Measurements from ENCODE around the gene OR11A1.
A peak's percentile ranks its signal among the peaks of the same experiment; 100 is the strongest.
"Not testable (repeated sequence)": the region's sequence is repeated elsewhere in the genome, so short reads cannot be mapped to it uniquely, and the experiment has no call there.

OR11A1 gene

DNA sequence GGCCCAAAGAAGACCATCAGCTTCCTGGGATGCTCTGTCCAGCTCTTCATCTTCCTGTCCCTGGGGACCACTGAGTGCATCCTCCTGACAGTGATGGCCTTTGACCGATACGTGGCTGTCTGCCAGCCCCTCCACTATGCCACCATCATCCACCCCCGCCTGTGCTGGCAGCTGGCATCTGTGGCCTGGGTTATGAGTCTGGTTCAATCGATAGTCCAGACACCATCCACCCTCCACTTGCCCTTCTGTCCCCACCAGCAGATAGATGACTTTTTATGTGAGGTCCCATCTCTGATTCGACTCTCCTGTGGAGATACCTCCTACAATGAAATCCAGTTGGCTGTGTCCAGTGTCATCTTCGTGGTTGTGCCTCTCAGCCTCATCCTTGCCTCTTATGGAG is 5.2 kb upstream of the OR11A1 start:
- Histone ChIP-seq H3K4me2 (ENCODE audit: low read length) (no peak overlapping the region), H3K27me3 (ENCODE audit: insufficient read depth, low read length, poor library complexity) (no peaks in the 10 kb centered on the region), H2BK5ac (ENCODE audit: low read length) (no peak overlapping the region), H2AK5ac (ENCODE audit: low read length) (no peak overlapping the region), H4K8ac (ENCODE audit: low read depth, low read length) (no peak overlapping the region), H3K56ac (ENCODE audit: low read length) (no peak overlapping the region), H3K36me3 (ENCODE audit: control insufficient read depth, insufficient read depth, low read length) (no peaks in the 10 kb centered on the region), H3K9ac (ENCODE audit: low read length) (no peak overlapping the region), H2BK120ac (ENCODE audit: low read depth, low read length) (no peak overlapping the region), H3K27ac (ENCODE audit: low read depth, low read length) (no peak overlapping the region), H4K5ac (ENCODE audit: low read length) (no peak overlapping the region), H3K23ac (ENCODE audit: low read length) (no peak overlapping the region), H3K4me3 (ENCODE audit: low read length) (no peak overlapping the region), H3K18ac (ENCODE audit: low read length) (no peak overlapping the region), H2BK15ac (replicated peaks; ENCODE audit: low read depth) (no peak overlapping the region), H3K79me2 (ENCODE audit: control insufficient read depth, insufficient read depth, low read length) (no peaks in the 10 kb centered on the region), H3K4ac (ENCODE audit: low read depth, low read length) (no peak overlapping the region), H3K79me1 (ENCODE audit: low read length) (no peaks in the 10 kb centered on the region), H3K4me1 (ENCODE audit: control insufficient read depth, low read depth, low read length) (no peaks in the 10 kb centered on the region)
- no CpG with 5 or more reads among the region's 6 CpGs for WGBS (ENCODE audit: extremely low coverage, insufficient coverage, low lambda C conversion rate)
- no peak for DNase-seq

GRCh38 chr6:29461021-29461814 is 4.3 kb upstream of the OR11A1 start:
- Histone ChIP-seq H3K4me2 (ENCODE audit: low read length) (no peak overlapping the region), H3K4me3 (ENCODE audit: low read length) (no peak overlapping the region), H3K23ac (ENCODE audit: low read length) (no peak overlapping the region), H4K8ac (ENCODE audit: low read depth, low read length) (no peak overlapping the region), H3K18ac (ENCODE audit: low read length) (no peak overlapping the region), H3K9ac (ENCODE audit: low read length) (no peak overlapping the region), H3K79me1 (ENCODE audit: low read length) (no peaks in the 10 kb centered on the region), H3K56ac (ENCODE audit: low read length) (no peak overlapping the region), H2AK5ac (ENCODE audit: low read length) (no peak overlapping the region), H3K27me3 (ENCODE audit: insufficient read depth, low read length, poor library complexity) (no peaks in the 10 kb centered on the region), H3K4ac (ENCODE audit: low read depth, low read length) (no peak overlapping the region), H2BK120ac (ENCODE audit: low read depth, low read length) (no peak overlapping the region), H3K27ac (ENCODE audit: low read depth, low read length) (no peak overlapping the region), H3K4me1 (ENCODE audit: control insufficient read depth, low read depth, low read length) (no peaks in the 10 kb centered on the region), H3K36me3 (ENCODE audit: control insufficient read depth, insufficient read depth, low read length) (no peaks in the 10 kb centered on the region), H4K5ac (ENCODE audit: low read length) (no peak overlapping the region), H2BK5ac (ENCODE audit: low read length) (no peak overlapping the region), H3K79me2 (ENCODE audit: control insufficient read depth, insufficient read depth, low read length) (no peaks in the 10 kb centered on the region), H2BK15ac (replicated peaks; ENCODE audit: low read depth) (no peak overlapping the region)
- no peak for DNase-seq
- no CpG with 5 or more reads among the region's 5 CpGs for WGBS (ENCODE audit: extremely low coverage, insufficient coverage, low lambda C conversion rate)

DNA sequence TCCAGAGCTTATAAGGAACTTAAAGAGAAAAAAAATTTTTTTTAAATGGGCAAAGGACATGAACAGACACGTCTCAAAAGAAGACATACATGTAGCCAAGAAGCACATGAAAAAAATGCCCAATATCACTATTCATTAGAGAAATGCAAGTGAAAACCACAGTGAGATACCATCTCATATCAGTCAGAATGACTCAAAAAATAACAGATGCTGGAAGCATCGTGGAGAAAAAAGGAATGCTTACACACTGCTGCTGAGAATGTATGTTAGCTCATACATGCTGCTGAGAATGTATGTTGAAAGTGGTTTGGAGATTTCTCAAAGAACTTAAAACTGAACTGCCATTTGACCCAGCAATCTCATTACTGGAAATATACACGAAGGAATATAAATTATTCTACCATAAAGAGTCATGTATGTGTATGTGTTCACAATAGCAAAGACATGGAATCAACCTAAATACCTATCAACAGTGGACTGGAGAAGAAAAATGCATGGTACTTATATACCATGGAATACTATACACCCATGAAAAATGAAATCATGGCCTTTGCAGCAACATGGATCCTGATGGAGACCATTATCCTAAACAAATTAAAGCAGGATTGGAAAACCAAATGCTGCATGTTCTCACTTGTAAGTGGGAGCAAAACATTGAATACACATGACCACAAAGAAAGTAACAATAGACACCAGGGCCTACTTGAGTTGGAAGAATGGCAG is 5.2 kb downstream of the OR11A1 start:
- no peak overlapping the region for H2BK15ac ChIP-seq (replicated peaks; ENCODE audit: low read depth)

GRCh38 chr6:29447670-29448069 is 9.2 kb downstream of the OR11A1 start:
- no peak overlapping the region for H4K8ac ChIP-seq (ENCODE audit: low read depth, low read length)
- H3K4me2 ChIP-seq (ENCODE audit: low read length), result no peak overlapping the region
- H2BK5ac ChIP-seq (ENCODE audit: low read length), result no peak overlapping the region
- H2AK5ac ChIP-seq (ENCODE audit: low read length), result no peak overlapping the region
- no peak overlapping the region for H2BK120ac ChIP-seq (ENCODE audit: low read depth, low read length)
- no CpG with 5 or more reads among the region's 1 CpG for WGBS (ENCODE audit: extremely low coverage, insufficient coverage, low lambda C conversion rate)
- no peak overlapping the region for H4K5ac ChIP-seq (ENCODE audit: low read length)
- no peak overlapping the region for H3K9ac ChIP-seq (ENCODE audit: low read length)
- no peak overlapping the region for H3K23ac ChIP-seq (ENCODE audit: low read length)
- DNase-seq, result peak; percentile 89
- no peaks in the 10 kb centered on the region for H3K36me3 ChIP-seq (ENCODE audit: control insufficient read depth, insufficient read depth, low read length)
- no peak overlapping the region for H3K4me3 ChIP-seq (ENCODE audit: low read length)
- no peak overlapping the region for H3K4ac ChIP-seq (ENCODE audit: low read depth, low read length)
- no peaks in the 10 kb centered on the region for H3K79me2 ChIP-seq (ENCODE audit: control insufficient read depth, insufficient read depth, low read length)
- no peak overlapping the region for H3K27ac ChIP-seq (ENCODE audit: low read depth, low read length)
- H3K27me3 ChIP-seq (ENCODE audit: insufficient read depth, low read length, poor library complexity), result no peaks in the 10 kb centered on the region
- H3K4me1 ChIP-seq (ENCODE audit: control insufficient read depth, low read depth, low read length), result no peaks in the 10 kb centered on the region
- H3K79me1 ChIP-seq (ENCODE audit: low read length), result no peaks in the 10 kb centered on the region
- no peak overlapping the region for H3K18ac ChIP-seq (ENCODE audit: low read length)
- H3K56ac ChIP-seq (ENCODE audit: low read length), result no peak overlapping the region
- H2BK15ac ChIP-seq (replicated peaks; ENCODE audit: low read depth), result no peak overlapping the region

More for the DNA sequence above, 5.2 kb downstream of the OR11A1 start:
- Histone ChIP-seq H3K27me3 (ENCODE audit: insufficient read depth, low read length, poor library complexity) (no peaks in the 10 kb centered on the region), H3K4me1 (ENCODE audit: control insufficient read depth, low read depth, low read length) (no peaks in the 10 kb centered on the region), H4K8ac (ENCODE audit: low read depth, low read length) (no peak overlapping the region), H3K18ac (ENCODE audit: low read length) (no peak overlapping the region), H3K27ac (ENCODE audit: low read depth, low read length) (no peak overlapping the region), H3K4ac (ENCODE audit: low read depth, low read length) (no peak overlapping the region), H4K5ac (ENCODE audit: low read length) (no peak overlapping the region), H2BK5ac (ENCODE audit: low read length) (no peak overlapping the region), H3K9ac (ENCODE audit: low read length) (no peak overlapping the region), H3K4me3 (ENCODE audit: low read length) (no peak overlapping the region), H3K23ac (ENCODE audit: low read length) (no peak overlapping the region), H3K36me3 (ENCODE audit: control insufficient read depth, insufficient read depth, low read length) (no peaks in the 10 kb centered on the region), H3K56ac (ENCODE audit: low read length) (no peak overlapping the region), H2AK5ac (ENCODE audit: low read length) (no peak overlapping the region), H2BK120ac (ENCODE audit: low read depth, low read length) (no peak overlapping the region), H3K79me2 (ENCODE audit: control insufficient read depth, insufficient read depth, low read length) (no peaks in the 10 kb centered on the region), H3K4me2 (ENCODE audit: low read length) (no peak overlapping the region), H3K79me1 (ENCODE audit: low read length) (no peaks in the 10 kb centered on the region)
- no CpG with 5 or more reads among the region's 3 CpGs for whole genome bisulfite sequencing (ENCODE audit: extremely low coverage, insufficient coverage, low lambda C conversion rate)
- DNase-seq, result no peak

DNA sequence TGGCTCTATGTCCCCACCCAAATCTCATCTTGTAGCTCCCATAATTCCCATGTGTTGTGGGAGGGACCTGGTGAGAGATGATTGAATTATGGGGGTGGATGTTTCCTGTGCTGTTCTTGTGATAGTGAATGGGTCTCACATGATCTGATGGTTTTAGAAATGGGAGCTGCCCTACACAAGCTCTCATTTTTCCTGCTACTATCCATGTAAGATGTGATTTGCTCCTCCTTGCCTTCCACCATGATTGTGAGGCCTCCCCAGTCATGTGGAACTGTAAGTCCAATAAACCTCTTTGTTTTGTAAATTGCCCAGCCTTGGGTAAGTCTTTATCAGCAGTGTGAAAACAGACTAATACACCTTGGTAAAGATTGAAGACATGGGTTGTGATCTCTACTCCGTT is 12.8 kb downstream of the OR11A1 start:
- not testable (repeated sequence) for H3K4me1 ChIP-seq (ENCODE audit: control insufficient read depth, low read depth, low read length); H3K23ac ChIP-seq (ENCODE audit: low read length); H3K4ac ChIP-seq (ENCODE audit: low read depth, low read length); H2BK5ac ChIP-seq (ENCODE audit: low read length); H3K18ac ChIP-seq (ENCODE audit: low read length); H3K27ac ChIP-seq (ENCODE audit: low read depth, low read length); H3K36me3 ChIP-seq (ENCODE audit: control insufficient read depth, insufficient read depth, low read length); H3K79me1 ChIP-seq (ENCODE audit: low read length); H3K27me3 ChIP-seq (ENCODE audit: insufficient read depth, low read length, poor library complexity); H3K4me2 ChIP-seq (ENCODE audit: low read length); H2BK120ac ChIP-seq (ENCODE audit: low read depth, low read length); H3K79me2 ChIP-seq (ENCODE audit: control insufficient read depth, insufficient read depth, low read length); DNase-seq; H4K8ac ChIP-seq (ENCODE audit: low read depth, low read length); H2BK15ac ChIP-seq (replicated peaks; ENCODE audit: low read depth); H2AK5ac ChIP-seq (ENCODE audit: low read length); H3K56ac ChIP-seq (ENCODE audit: low read length); H3K9ac ChIP-seq (ENCODE audit: low read length); H3K4me3 ChIP-seq (ENCODE audit: low read length); H4K5ac ChIP-seq (ENCODE audit: low read length)
- WGBS (ENCODE audit: extremely low coverage, insufficient coverage, low lambda C conversion rate), result no CpG with 5 or more reads among the region's 1 CpG
